WTC11 (cell line): ENCODE results near the gene SUSD4. TPM values are rescaled to one million over a fixed set of nuclear protein-coding genes. Genes with fewer than 3 reads are reported as not detected.

ENCODE experiments used
- ATAC-seq: fragments of 200-7000 bp; cut with Tn5 transposase; 2 replicates; pipeline ENCODE4 v1.10.0; 2021; ENCODE audit warnings: mild to moderate bottlenecking, moderate library complexity
- CTCF ChIA-PET: fragments of 300-600 bp; sonication (Branson Sonifier 250); formaldehyde crosslinking; loops from one replicate; lab custom pipeline; 2021; ENCODE audit warnings: antibody characterized with exemption; lab: Charles Lee
- POLR2A ChIA-PET: fragments of 350-600 bp; sonication (Branson Sonifier 250); formaldehyde crosslinking; loops from one replicate; lab custom pipeline; 2021; ENCODE audit warnings: antibody characterized with exemption; lab: Charles Lee
- DNase-seq: peaks from one replicate; pipeline ENCODE4 v3.0.0; 2021; ENCODE audit warnings: low spot score
- H3K27ac Mint-ChIP-seq: 2 replicates; pipeline ENCODE4 v1.8.0; 2021; ENCODE audit warnings: mixed read lengths
- H3K27me3 Mint-ChIP-seq: 2 replicates; pipeline ENCODE4 v1.8.0; 2021; ENCODE audit warnings: low read depth, mild to moderate bottlenecking, moderate library complexity, mixed read lengths
- H3K36me3 Mint-ChIP-seq: 2 replicates; pipeline ENCODE4 v1.8.0; 2021; ENCODE audit warnings: mixed read lengths
- H3K4me1 Mint-ChIP-seq: 2 replicates; pipeline ENCODE4 v1.8.0; 2022; ENCODE audit warnings: mixed read lengths
- H3K4me3 Mint-ChIP-seq: 2 replicates; pipeline ENCODE4 v1.8.0; 2021; ENCODE audit warnings: mild to moderate bottlenecking, moderate library complexity, mixed read lengths
- H3K9me3 Mint-ChIP-seq: 2 replicates; pipeline ENCODE4 v1.8.0; 2021; ENCODE audit warnings: mixed read lengths
- HMGA2 ChIP-seq: fragments of 250-450 bp; sonication (Bioruptor Pico); IDR thresholded peaks from 2 replicates; pipeline ENCODE4 v1.4.0; 2021; ENCODE audit warnings: mild to moderate bottlenecking, moderate library complexity
- IRF2 ChIP-seq: sonication (generic); formaldehyde crosslinking; IDR thresholded peaks from 2 replicates; pipeline ENCODE4 v1.8.0; 2022; ENCODE audit warnings: low read depth, missing genetic modification reagents, borderline replicate concordance
- MXD4 ChIP-seq: fragments of 250-450 bp; sonication (Bioruptor Pico); IDR thresholded peaks from 2 replicates; pipeline ENCODE4 v1.8.0; 2021; ENCODE audit warnings: mild to moderate bottlenecking, moderate library complexity, borderline replicate concordance
- NFATC4 ChIP-seq: fragments of 250-450 bp; sonication (Bioruptor Pico); IDR thresholded peaks from 2 replicates; pipeline ENCODE4 v1.9.0; 2021; ENCODE audit warnings: mild to moderate bottlenecking
- PRRX2 ChIP-seq: fragments of 250-450 bp; sonication (Bioruptor Pico); IDR thresholded peaks from 2 replicates; pipeline ENCODE4 v1.8.0; 2021; ENCODE audit warnings: mild to moderate bottlenecking
- TEAD4 ChIP-seq: sonication (generic); formaldehyde crosslinking; IDR thresholded peaks from 2 replicates; pipeline ENCODE4 v1.8.0; 2022; ENCODE audit warnings: mild to moderate bottlenecking, missing genetic modification reagents
- ZNF423 ChIP-seq: fragments of 250-450 bp; sonication (Bioruptor Pico); IDR thresholded peaks from 2 replicates; pipeline ENCODE4 v2.1.2; 2022; ENCODE audit warnings: mild to moderate bottlenecking, moderate library complexity
- total RNA-seq: library from RNA; stranded (reverse); gene quantifications from 3 replicates; pipeline ENCODE4 v1.2.3, GENCODE V29; 2021
- TF ChIP-seq, protein P1 (sequence below): sonication (generic); formaldehyde crosslinking; IDR thresholded peaks from 2 replicates; pipeline ENCODE4 v1.8.0; 2023; ENCODE audit warnings: mild to moderate bottlenecking, missing genetic modification reagents
- TF ChIP-seq, protein P2 (sequence below): sonication (generic); formaldehyde crosslinking; IDR thresholded peaks from 2 replicates; pipeline ENCODE4 v1.8.1; 2022; ENCODE audit warnings: mild to moderate bottlenecking, moderate library complexity, missing genetic modification reagents
- TF ChIP-seq, protein P3 (sequence below): sonication (generic); formaldehyde crosslinking; IDR thresholded peaks from 2 replicates; pipeline ENCODE4 v1.8.1; 2022; ENCODE audit warnings: missing genetic modification reagents, borderline replicate concordance
- TF ChIP-seq, protein P4 (sequence below): fragments of 250-450 bp; sonication (Bioruptor Pico); IDR thresholded peaks from 2 replicates; pipeline ENCODE4 v1.9.0; 2021; ENCODE audit warnings: mild to moderate bottlenecking, borderline replicate concordance
- TF ChIP-seq, protein P5 (sequence below): sonication (generic); formaldehyde crosslinking; IDR thresholded peaks from 2 replicates; pipeline ENCODE4 v1.8.0; 2023; ENCODE audit warnings: missing genetic modification reagents
- TF ChIP-seq, protein P6 (sequence below): sonication (generic); formaldehyde crosslinking; IDR thresholded peaks from 2 replicates; pipeline ENCODE4 v1.8.1; 2022; ENCODE audit warnings: mild to moderate bottlenecking, missing genetic modification reagents, moderate library complexity, borderline replicate concordance
- TF ChIP-seq, protein P7 (sequence below): sonication (generic); formaldehyde crosslinking; IDR thresholded peaks from 2 replicates; pipeline ENCODE4 v1.8.0; 2022; ENCODE audit warnings: mild to moderate bottlenecking, missing genetic modification reagents
- TF ChIP-seq, protein P8 (sequence below): sonication (generic); formaldehyde crosslinking; IDR thresholded peaks from 2 replicates; pipeline ENCODE4 v1.8.0; 2022; ENCODE audit warnings: mild to moderate bottlenecking, missing genetic modification reagents
- TF ChIP-seq, protein P9 (sequence below): sonication (generic); formaldehyde crosslinking; conservative IDR thresholded peaks from 2 replicates; pipeline ENCODE4 v1.8.1; 2023; ENCODE audit warnings: mild to moderate bottlenecking, low read depth, missing genetic modification reagents, moderate library complexity
- TF ChIP-seq, protein P10 (sequence below): fragments of 250-450 bp; sonication (Bioruptor Pico); IDR thresholded peaks from 2 replicates; pipeline ENCODE4 v1.9.0; 2021; ENCODE audit warnings: moderate library complexity, mild to moderate bottlenecking, inconsistent platforms, borderline replicate concordance

SUSD4 gene
- total RNA-seq, 1 experiment from 2014 or later = 1.8 TPM

DNA sequence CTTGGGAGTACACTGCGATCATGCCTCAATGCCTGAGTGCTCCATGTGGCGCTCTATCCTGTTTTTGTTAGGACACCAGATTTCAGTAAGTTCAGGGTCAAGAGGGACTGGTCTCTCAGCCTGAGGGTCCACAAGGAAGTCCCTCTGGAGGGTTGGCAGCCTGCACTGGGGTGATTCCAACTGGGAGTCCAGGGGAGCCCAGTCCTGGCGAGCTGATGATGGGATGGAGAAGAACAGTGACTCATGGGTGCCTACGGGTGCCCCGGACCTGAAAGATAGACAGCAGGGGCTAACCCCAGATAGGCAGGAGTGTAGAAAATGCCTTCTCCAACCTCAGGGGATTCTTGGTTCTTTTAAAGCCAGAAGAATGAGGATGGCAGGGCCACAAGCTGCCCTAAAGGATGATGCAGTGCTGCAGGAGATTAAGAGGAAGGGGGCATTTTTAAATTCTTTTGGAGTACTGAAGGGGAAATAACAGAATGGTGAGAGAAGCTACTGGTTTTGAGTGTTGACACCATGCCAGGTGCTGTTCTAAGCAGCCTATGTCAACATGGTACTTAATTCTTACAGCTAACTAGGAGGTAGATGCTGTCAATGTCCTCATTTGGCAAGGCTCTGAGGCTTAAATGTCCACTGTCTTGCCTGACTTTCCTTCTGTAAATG is 152.5 kb downstream of the SUSD4 start:
- no peaks in the 10 kb centered on the region for H3K9me3 Mint-ChIP-seq
- no peak for ATAC-seq
- CTCF ChIA-PET = no interaction called here
- POLR2A ChIA-PET = no interaction called here
- DNase-seq = no peak
- TF ChIP-seq PRRX2 (CRISPR knock-in tag) (no peak), ZNF423 (CRISPR knock-in tag) (no peak), IRF2 (CRISPR knock-in tag) (no peak), MXD4 (CRISPR knock-in tag) (no peak), HMGA2 (CRISPR knock-in tag) (no peak), NFATC4 (CRISPR knock-in tag) (no peak), TEAD4 (CRISPR knock-in tag) (no peak)
- TF ChIP-seq, protein P1, sequence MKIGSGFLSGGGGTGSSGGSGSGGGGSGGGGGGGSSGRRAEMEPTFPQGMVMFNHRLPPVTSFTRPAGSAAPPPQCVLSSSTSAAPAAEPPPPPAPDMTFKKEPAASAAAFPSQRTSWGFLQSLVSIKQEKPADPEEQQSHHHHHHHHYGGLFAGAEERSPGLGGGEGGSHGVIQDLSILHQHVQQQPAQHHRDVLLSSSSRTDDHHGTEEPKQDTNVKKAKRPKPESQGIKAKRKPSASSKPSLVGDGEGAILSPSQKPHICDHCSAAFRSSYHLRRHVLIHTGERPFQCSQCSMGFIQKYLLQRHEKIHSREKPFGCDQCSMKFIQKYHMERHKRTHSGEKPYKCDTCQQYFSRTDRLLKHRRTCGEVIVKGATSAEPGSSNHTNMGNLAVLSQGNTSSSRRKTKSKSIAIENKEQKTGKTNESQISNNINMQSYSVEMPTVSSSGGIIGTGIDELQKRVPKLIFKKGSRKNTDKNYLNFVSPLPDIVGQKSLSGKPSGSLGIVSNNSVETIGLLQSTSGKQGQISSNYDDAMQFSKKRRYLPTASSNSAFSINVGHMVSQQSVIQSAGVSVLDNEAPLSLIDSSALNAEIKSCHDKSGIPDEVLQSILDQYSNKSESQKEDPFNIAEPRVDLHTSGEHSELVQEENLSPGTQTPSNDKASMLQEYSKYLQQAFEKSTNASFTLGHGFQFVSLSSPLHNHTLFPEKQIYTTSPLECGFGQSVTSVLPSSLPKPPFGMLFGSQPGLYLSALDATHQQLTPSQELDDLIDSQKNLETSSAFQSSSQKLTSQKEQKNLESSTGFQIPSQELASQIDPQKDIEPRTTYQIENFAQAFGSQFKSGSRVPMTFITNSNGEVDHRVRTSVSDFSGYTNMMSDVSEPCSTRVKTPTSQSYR (CRISPR knock-in tag) = no peak
- TF ChIP-seq, protein P2, sequence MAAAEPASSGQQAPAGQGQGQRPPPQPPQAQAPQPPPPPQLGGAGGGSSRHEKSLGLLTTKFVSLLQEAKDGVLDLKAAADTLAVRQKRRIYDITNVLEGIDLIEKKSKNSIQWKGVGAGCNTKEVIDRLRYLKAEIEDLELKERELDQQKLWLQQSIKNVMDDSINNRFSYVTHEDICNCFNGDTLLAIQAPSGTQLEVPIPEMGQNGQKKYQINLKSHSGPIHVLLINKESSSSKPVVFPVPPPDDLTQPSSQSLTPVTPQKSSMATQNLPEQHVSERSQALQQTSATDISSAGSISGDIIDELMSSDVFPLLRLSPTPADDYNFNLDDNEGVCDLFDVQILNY = no peak
- TF ChIP-seq, protein P3, sequence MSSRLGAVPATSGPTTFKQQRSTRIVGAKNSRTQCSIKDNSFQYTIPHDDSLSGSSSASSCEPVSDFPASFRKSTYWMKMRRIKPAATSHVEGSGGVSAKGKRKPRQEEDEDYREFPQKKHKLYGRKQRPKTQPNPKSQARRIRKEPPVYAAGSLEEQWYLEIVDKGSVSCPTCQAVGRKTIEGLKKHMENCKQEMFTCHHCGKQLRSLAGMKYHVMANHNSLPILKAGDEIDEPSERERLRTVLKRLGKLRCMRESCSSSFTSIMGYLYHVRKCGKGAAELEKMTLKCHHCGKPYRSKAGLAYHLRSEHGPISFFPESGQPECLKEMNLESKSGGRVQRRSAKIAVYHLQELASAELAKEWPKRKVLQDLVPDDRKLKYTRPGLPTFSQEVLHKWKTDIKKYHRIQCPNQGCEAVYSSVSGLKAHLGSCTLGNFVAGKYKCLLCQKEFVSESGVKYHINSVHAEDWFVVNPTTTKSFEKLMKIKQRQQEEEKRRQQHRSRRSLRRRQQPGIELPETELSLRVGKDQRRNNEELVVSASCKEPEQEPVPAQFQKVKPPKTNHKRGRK (CRISPR knock-in tag) = no peak
- TF ChIP-seq, protein P4, sequence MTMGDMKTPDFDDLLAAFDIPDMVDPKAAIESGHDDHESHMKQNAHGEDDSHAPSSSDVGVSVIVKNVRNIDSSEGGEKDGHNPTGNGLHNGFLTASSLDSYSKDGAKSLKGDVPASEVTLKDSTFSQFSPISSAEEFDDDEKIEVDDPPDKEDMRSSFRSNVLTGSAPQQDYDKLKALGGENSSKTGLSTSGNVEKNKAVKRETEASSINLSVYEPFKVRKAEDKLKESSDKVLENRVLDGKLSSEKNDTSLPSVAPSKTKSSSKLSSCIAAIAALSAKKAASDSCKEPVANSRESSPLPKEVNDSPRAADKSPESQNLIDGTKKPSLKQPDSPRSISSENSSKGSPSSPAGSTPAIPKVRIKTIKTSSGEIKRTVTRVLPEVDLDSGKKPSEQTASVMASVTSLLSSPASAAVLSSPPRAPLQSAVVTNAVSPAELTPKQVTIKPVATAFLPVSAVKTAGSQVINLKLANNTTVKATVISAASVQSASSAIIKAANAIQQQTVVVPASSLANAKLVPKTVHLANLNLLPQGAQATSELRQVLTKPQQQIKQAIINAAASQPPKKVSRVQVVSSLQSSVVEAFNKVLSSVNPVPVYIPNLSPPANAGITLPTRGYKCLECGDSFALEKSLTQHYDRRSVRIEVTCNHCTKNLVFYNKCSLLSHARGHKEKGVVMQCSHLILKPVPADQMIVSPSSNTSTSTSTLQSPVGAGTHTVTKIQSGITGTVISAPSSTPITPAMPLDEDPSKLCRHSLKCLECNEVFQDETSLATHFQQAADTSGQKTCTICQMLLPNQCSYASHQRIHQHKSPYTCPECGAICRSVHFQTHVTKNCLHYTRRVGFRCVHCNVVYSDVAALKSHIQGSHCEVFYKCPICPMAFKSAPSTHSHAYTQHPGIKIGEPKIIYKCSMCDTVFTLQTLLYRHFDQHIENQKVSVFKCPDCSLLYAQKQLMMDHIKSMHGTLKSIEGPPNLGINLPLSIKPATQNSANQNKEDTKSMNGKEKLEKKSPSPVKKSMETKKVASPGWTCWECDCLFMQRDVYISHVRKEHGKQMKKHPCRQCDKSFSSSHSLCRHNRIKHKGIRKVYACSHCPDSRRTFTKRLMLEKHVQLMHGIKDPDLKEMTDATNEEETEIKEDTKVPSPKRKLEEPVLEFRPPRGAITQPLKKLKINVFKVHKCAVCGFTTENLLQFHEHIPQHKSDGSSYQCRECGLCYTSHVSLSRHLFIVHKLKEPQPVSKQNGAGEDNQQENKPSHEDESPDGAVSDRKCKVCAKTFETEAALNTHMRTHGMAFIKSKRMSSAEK (CRISPR knock-in tag) = no peak
- TF ChIP-seq, protein P5, sequence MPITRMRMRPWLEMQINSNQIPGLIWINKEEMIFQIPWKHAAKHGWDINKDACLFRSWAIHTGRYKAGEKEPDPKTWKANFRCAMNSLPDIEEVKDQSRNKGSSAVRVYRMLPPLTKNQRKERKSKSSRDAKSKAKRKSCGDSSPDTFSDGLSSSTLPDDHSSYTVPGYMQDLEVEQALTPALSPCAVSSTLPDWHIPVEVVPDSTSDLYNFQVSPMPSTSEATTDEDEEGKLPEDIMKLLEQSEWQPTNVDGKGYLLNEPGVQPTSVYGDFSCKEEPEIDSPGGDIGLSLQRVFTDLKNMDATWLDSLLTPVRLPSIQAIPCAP = no peak
- TF ChIP-seq, protein P6, sequence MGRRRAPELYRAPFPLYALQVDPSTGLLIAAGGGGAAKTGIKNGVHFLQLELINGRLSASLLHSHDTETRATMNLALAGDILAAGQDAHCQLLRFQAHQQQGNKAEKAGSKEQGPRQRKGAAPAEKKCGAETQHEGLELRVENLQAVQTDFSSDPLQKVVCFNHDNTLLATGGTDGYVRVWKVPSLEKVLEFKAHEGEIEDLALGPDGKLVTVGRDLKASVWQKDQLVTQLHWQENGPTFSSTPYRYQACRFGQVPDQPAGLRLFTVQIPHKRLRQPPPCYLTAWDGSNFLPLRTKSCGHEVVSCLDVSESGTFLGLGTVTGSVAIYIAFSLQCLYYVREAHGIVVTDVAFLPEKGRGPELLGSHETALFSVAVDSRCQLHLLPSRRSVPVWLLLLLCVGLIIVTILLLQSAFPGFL (CRISPR knock-in tag) = no peak
- H3K36me3 Mint-ChIP-seq = no peaks in the 10 kb centered on the region
- no peak overlapping the region for H3K4me3 Mint-ChIP-seq
- peaks cover 7% of the 10 kb centered on the region for H3K4me1 Mint-ChIP-seq
- H3K27me3 Mint-ChIP-seq = no peaks in the 10 kb centered on the region
- H3K27ac Mint-ChIP-seq = no peak overlapping the region

DNA sequence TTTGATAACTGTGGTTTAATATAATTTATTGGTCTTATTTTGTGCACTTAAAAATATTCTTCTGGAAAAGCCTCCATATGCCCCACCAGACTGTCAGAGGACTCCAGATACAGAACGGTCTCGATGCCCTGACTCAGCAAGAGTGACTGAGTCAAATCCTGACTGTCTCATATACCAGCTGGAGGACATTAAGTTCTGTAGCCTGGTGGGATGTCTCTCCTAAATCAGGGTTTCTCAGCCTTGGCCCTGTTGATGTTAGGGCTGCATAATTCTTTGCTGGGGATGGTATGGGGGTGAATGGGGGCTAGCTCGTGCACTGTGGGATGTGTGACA is 153.2 kb downstream of the SUSD4 start:
- Mint-ChIP-seq H3K9me3 (no peaks in the 10 kb centered on the region), H3K36me3 (no peaks in the 10 kb centered on the region), H3K27me3 (no peaks in the 10 kb centered on the region), H3K4me1 (peaks cover 7% of the 10 kb centered on the region), H3K4me3 (no peak overlapping the region), H3K27ac (no peak overlapping the region)
- TF ChIP-seq, protein P7, sequence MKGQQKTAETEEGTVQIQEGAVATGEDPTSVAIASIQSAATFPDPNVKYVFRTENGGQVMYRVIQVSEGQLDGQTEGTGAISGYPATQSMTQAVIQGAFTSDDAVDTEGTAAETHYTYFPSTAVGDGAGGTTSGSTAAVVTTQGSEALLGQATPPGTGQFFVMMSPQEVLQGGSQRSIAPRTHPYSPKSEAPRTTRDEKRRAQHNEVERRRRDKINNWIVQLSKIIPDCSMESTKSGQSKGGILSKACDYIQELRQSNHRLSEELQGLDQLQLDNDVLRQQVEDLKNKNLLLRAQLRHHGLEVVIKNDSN = no peak
- TF ChIP-seq, protein P8, sequence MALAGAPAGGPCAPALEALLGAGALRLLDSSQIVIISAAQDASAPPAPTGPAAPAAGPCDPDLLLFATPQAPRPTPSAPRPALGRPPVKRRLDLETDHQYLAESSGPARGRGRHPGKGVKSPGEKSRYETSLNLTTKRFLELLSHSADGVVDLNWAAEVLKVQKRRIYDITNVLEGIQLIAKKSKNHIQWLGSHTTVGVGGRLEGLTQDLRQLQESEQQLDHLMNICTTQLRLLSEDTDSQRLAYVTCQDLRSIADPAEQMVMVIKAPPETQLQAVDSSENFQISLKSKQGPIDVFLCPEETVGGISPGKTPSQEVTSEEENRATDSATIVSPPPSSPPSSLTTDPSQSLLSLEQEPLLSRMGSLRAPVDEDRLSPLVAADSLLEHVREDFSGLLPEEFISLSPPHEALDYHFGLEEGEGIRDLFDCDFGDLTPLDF = no peak
- TF ChIP-seq, protein P9, sequence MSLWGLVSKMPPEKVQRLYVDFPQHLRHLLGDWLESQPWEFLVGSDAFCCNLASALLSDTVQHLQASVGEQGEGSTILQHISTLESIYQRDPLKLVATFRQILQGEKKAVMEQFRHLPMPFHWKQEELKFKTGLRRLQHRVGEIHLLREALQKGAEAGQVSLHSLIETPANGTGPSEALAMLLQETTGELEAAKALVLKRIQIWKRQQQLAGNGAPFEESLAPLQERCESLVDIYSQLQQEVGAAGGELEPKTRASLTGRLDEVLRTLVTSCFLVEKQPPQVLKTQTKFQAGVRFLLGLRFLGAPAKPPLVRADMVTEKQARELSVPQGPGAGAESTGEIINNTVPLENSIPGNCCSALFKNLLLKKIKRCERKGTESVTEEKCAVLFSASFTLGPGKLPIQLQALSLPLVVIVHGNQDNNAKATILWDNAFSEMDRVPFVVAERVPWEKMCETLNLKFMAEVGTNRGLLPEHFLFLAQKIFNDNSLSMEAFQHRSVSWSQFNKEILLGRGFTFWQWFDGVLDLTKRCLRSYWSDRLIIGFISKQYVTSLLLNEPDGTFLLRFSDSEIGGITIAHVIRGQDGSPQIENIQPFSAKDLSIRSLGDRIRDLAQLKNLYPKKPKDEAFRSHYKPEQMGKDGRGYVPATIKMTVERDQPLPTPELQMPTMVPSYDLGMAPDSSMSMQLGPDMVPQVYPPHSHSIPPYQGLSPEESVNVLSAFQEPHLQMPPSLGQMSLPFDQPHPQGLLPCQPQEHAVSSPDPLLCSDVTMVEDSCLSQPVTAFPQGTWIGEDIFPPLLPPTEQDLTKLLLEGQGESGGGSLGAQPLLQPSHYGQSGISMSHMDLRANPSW (CRISPR knock-in tag) = no peak
- TF ChIP-seq, protein P10, sequence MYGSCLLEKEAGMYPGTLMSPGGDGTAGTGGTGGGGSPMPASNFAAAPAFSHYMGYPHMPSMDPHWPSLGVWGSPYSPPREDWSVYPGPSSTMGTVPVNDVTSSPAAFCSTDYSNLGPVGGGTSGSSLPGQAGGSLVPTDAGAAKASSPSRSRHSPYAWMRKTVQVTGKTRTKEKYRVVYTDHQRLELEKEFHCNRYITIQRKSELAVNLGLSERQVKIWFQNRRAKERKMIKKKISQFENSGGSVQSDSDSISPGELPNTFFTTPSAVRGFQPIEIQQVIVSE = no peak
- DNase-seq (no peak), ATAC-seq (no peak)
- ChIA-PET POLR2A (no interaction called here), CTCF (no interaction called here)
